Nephron progenitor cell (in vitro differentiated cells): ENCODE measurements around the gene SORBS1.

Experiments
- DNase-seq: peaks from one replicate; pipeline ENCODE4 v3.0.0; 2021
- H3K27ac Mint-ChIP-seq: 2 replicates; pipeline ENCODE4 v1.8.0; 2021; ENCODE audit warnings: mild to moderate bottlenecking, moderate library complexity, mixed read lengths
- H3K27me3 Mint-ChIP-seq: 2 replicates; pipeline ENCODE4 v1.8.0; 2021; ENCODE audit warnings: mild to moderate bottlenecking, low read depth, mixed read lengths; ENCODE audit not compliant: poor library complexity
- H3K36me3 Mint-ChIP-seq: 2 replicates; pipeline ENCODE4 v1.8.0; 2021; ENCODE audit warnings: low read depth, mixed read lengths
- H3K4me1 Mint-ChIP-seq: 2 replicates; pipeline ENCODE4 v1.8.0; 2021; ENCODE audit warnings: mixed read lengths
- H3K4me3 Mint-ChIP-seq: 2 replicates; pipeline ENCODE4 v1.8.0; 2021; ENCODE audit warnings: mild to moderate bottlenecking, moderate library complexity, mixed read lengths
- H3K9me3 Mint-ChIP-seq: 2 replicates; pipeline ENCODE4 v1.8.0; 2021; ENCODE audit warnings: mild to moderate bottlenecking, moderate library complexity, mixed read lengths
- TF ChIP-seq, protein P1 (sequence below): fragments of 200-600 bp; sonication (generic); IDR thresholded peaks from 2 replicates; pipeline ENCODE4 v1.5.0; 2021; ENCODE audit warnings: antibody characterized with exemption

The SORBS1 gene

DNA sequence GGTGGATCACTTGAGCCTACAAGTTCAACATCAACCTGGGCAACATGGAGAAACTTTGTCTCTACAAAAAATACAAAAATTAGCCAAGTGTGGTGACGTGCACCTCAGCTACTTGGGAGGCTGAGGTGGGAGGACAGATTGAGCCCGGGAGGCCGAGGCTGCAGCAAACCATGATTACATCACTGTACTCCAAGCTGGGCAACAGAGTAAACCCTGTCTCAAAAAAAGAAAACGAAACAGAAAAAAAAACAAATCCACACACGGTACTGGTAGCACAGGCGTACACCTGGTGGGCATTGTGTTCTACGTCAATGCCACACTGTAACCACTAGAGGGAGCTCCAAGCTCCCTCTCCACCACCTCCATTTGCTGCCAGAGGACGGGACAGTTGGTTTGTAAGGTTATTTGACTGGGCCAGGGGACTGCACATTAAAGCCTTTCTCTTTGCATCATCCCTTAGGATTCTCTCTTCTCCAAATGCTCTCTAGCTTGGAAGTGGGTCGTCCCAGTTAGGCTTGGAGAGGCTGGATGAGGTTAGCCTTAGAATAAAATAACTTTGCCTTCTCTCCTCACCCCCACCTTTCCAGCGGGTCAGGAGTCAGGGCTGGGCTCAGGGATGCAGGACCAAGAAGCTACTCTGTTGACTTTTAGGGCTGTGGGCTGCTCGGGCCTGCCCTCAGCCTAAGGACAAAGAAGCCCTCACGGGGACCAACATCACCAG, 130.8 kb downstream of the SORBS1 start:
- no peak overlapping the region for H3K27ac Mint-ChIP-seq
- TF ChIP-seq, protein P1, sequence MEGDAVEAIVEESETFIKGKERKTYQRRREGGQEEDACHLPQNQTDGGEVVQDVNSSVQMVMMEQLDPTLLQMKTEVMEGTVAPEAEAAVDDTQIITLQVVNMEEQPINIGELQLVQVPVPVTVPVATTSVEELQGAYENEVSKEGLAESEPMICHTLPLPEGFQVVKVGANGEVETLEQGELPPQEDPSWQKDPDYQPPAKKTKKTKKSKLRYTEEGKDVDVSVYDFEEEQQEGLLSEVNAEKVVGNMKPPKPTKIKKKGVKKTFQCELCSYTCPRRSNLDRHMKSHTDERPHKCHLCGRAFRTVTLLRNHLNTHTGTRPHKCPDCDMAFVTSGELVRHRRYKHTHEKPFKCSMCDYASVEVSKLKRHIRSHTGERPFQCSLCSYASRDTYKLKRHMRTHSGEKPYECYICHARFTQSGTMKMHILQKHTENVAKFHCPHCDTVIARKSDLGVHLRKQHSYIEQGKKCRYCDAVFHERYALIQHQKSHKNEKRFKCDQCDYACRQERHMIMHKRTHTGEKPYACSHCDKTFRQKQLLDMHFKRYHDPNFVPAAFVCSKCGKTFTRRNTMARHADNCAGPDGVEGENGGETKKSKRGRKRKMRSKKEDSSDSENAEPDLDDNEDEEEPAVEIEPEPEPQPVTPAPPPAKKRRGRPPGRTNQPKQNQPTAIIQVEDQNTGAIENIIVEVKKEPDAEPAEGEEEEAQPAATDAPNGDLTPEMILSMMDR: peak; percentile 98
- H3K36me3 Mint-ChIP-seq: peaks cover 4% of the 10 kb centered on the region
- no peaks in the 10 kb centered on the region for H3K9me3 Mint-ChIP-seq
- DNase-seq: peak; percentile 48
- no peak overlapping the region for H3K4me3 Mint-ChIP-seq
- peaks cover 45% of the 10 kb centered on the region for H3K4me1 Mint-ChIP-seq
- H3K27me3 Mint-ChIP-seq: no peaks in the 10 kb centered on the region

DNA sequence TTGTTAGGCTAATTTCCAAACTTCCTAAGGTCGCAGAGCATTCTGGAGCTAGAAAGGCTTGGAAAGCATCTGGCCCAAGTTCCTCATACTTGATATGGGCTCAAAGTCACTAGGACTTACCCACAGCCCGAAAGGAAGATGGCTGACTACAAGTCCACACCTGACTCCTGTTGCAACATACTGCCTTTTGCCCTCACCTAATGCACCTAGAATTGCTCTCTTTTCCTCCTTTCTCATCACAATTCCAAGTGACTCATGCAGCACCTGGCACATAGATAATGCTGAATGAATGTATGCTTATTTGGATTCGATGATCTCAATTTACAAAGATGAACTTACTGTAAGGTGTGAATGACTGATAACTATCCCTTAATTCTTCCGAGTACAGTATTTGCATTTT, 131.5 kb downstream of the SORBS1 start:
- no peak overlapping the region for H3K4me3 Mint-ChIP-seq
- TF ChIP-seq, protein P1: no peak
- peaks cover 4% of the 10 kb centered on the region for H3K36me3 Mint-ChIP-seq
- no peaks in the 10 kb centered on the region for H3K27me3 Mint-ChIP-seq
- DNase-seq: no peak
- H3K9me3 Mint-ChIP-seq: no peaks in the 10 kb centered on the region
- no peak overlapping the region for H3K27ac Mint-ChIP-seq
- peaks cover 38% of the 10 kb centered on the region for H3K4me1 Mint-ChIP-seq

DNA sequence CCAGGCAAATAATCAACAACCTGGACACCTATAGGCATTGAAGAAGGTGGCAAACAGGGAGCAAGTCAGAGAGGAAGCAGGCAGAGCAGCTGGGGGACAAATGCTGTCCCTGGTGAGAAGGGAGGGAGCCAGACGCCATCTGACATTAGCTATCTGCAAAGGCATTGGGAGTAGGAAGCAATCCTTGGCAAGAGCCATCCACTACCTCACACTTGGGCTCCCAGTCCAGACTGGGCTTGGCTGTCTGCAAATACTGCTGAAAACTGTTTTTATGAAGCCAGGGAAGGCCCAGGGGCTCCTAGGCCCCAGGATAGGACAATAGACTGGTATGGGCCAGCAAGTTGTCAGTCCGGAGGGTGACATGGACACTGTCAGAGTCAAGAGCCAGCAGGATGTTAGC, 132.5 kb downstream of the SORBS1 start:
- peaks cover 28% of the 10 kb centered on the region for H3K4me1 Mint-ChIP-seq
- peaks cover 4% of the 10 kb centered on the region for H3K36me3 Mint-ChIP-seq
- DNase-seq: no peak
- H3K9me3 Mint-ChIP-seq: no peaks in the 10 kb centered on the region
- TF ChIP-seq, protein P1: no peak
- no peak overlapping the region for H3K4me3 Mint-ChIP-seq
- no peaks in the 10 kb centered on the region for H3K27me3 Mint-ChIP-seq
- no peak overlapping the region for H3K27ac Mint-ChIP-seq

DNA sequence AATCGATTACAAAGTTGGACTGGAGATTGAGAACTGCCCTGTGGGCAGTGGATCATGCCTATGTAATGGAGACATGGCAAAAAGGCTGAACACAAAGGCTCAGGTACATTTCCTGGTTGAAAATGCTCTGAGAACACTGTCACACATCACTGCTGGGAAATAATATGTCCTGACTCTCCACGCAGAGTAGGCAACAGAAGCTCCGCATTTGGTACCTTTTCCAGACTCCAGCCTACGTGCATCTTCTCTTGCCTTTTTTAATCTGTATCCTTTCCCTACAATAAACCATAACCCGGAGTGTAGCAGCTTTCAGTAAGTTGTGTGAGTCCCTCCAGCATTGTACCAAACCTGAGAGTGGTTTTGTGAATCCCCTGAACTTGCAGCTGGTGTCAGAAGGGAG, 134.7 kb downstream of the SORBS1 start:
- Mint-ChIP-seq H3K36me3 (peaks cover 4% of the 10 kb centered on the region), H3K9me3 (no peaks in the 10 kb centered on the region), H3K4me3 (no peak overlapping the region), H3K4me1 (peaks cover 11% of the 10 kb centered on the region), H3K27me3 (no peaks in the 10 kb centered on the region), H3K27ac (no peak overlapping the region)
- TF ChIP-seq, protein P1: no peak
- DNase-seq: no peak

DNA sequence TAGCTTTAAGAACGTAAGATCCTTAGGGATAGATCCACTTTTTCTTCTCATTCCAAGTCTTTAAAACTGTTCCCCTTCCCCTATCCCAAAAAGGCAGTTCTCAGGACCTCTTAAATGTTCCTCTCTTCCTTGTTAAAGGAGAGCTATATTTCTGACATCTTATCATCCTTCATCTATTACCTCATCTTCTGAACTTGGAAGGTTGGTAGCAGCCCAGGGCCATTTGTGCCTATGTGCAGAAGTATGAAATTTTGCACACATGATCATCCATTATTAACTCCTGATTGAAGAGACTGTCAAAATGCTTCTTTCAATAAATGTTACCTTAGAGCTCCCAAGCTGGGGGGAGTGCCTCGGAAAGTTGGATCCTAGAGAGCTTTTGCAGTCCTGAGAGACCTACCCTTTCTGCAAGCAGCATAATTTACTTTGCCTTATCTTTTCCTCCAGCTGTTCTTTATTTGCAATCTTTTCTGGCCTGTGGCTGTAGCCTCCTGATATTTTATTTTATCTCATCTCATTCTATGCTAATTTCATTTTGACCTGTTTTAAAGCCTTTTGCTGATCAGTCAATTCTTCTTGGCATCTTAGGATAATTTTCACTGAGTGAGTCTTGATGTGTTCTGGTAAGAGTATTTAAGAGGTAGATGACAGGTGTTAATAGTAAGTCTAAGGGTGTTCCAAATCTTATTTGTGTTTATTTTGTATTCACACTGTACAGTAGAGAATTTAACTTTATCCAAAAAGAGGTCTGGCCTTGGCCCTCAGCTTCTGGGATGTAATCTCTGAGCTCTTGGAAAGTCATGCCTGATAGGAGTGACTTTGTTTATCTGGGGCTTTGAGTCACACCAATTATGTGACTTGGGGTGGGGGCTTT, 135.3 kb downstream of the SORBS1 start:
- no peak for DNase-seq
- Mint-ChIP-seq H3K9me3 (no peaks in the 10 kb centered on the region), H3K27ac (peak overlapping the region; percentile 13), H3K4me1 (peaks cover 5% of the 10 kb centered on the region), H3K36me3 (peaks cover 4% of the 10 kb centered on the region), H3K27me3 (peaks cover 2% of the 10 kb centered on the region), H3K4me3 (no peak overlapping the region)
- TF ChIP-seq, protein P1: no peak
